GM23338 (cell line): Measurements from ENCODE around the gene SGMS2. TPM values are rescaled to one million over a fixed set of nuclear protein-coding genes. Genes with fewer than 3 reads are reported as not detected.

ENCODE experiments used
- ATAC-seq: fragments of 200-7000 bp; cut with Tn5 transposase; 3 replicates; pipeline ENCODE4 v1.9.1; 2020
- DNase-seq: peaks from one replicate; pipeline ENCODE4 v3.0.0-alpha.2; 2015; ENCODE audit warnings: low spot score
- H2AFZ ChIP-seq: fragments of 200-600 bp; sonication (generic); 2 replicates; pipeline ENCODE4 v1.8.0; 2016; ENCODE audit warnings: antibody characterized with exemption, mild to moderate bottlenecking, moderate library complexity
- H3F3A ChIP-seq: fragments of 200-600 bp; sonication (generic); replicated peaks from 2 replicates; pipeline ENCODE4 v1.8.0; 2017; ENCODE audit warnings: antibody characterized with exemption, mixed run types, low read depth
- H3K27ac ChIP-seq: fragments of 200-600 bp; sonication (generic); 2 replicates; pipeline ENCODE4 v1.6.1; 2016; ENCODE audit warnings: low read depth
- H3K27me3 ChIP-seq: fragments of 200-600 bp; sonication (generic); 2 replicates; pipeline ENCODE4 v1.8.0; 2016; ENCODE audit warnings: mild to moderate bottlenecking, mixed run types, moderate library complexity; ENCODE audit not compliant: insufficient read depth
- H3K36me3 ChIP-seq: fragments of 200-600 bp; sonication (generic); 2 replicates; pipeline ENCODE4 v1.8.0; 2016; ENCODE audit warnings: mild to moderate bottlenecking; ENCODE audit not compliant: insufficient read depth
- H3K4me1 ChIP-seq: fragments of 200-600 bp; sonication (generic); 2 replicates; pipeline ENCODE4 v1.8.0; 2016; ENCODE audit warnings: mild to moderate bottlenecking, moderate library complexity; ENCODE audit not compliant: insufficient read depth
- H3K4me2 ChIP-seq: fragments of 200-600 bp; sonication (generic); 2 replicates; pipeline ENCODE4 v1.7.1; 2017; ENCODE audit warnings: mixed run types
- H3K4me3 ChIP-seq: fragments of 200-600 bp; sonication (generic); 2 replicates; pipeline ENCODE4 v1.6.1; 2016; ENCODE audit warnings: mixed run types
- H3K79me2 ChIP-seq: fragments of 200-600 bp; sonication (generic); replicated peaks from 2 replicates; pipeline ENCODE4 v1.8.0; 2017; ENCODE audit warnings: mild to moderate bottlenecking; ENCODE audit not compliant: insufficient read depth
- H3K9me2 ChIP-seq: fragments of 200-600 bp; sonication (generic); 2 replicates; pipeline ENCODE4 v1.8.0; 2017; ENCODE audit not compliant: insufficient read depth
- H4K20me1 ChIP-seq: fragments of 200-600 bp; sonication (generic); replicated peaks from 2 replicates; pipeline ENCODE4 v1.8.0; 2017; ENCODE audit warnings: mild to moderate bottlenecking; ENCODE audit not compliant: insufficient read depth
- H3K27ac Mint-ChIP-seq: 2 replicates; pipeline ENCODE4 v1.8.0; 2020; ENCODE audit warnings: inconsistent platforms, mild to moderate bottlenecking, moderate library complexity, mixed read lengths
- H3K27me3 Mint-ChIP-seq: 3 replicates; pipeline ENCODE4 v1.8.0; 2022; ENCODE audit warnings: low read depth, mild to moderate bottlenecking, moderate library complexity, mixed read lengths, inconsistent platforms; ENCODE audit not compliant: insufficient read depth, poor library complexity
- H3K36me3 Mint-ChIP-seq: 3 replicates; pipeline ENCODE4 v1.8.0; 2021; ENCODE audit warnings: low read depth, mild to moderate bottlenecking, inconsistent platforms, moderate library complexity, mixed read lengths
- H3K4me1 Mint-ChIP-seq: 3 replicates; pipeline ENCODE4 v1.8.0; 2020; ENCODE audit warnings: mild to moderate bottlenecking, inconsistent platforms, mixed read lengths
- H3K4me3 Mint-ChIP-seq: 3 replicates; pipeline ENCODE4 v1.8.0; 2021; ENCODE audit warnings: moderate library complexity, mild to moderate bottlenecking, inconsistent platforms, mixed read lengths
- H3K9me3 Mint-ChIP-seq: 3 replicates; pipeline ENCODE4 v1.8.0; 2020; ENCODE audit warnings: moderate library complexity, mild to moderate bottlenecking, inconsistent platforms, mixed read lengths
- CREB1 ChIP-seq: fragments of 250-450 bp; sonication (Bioruptor Pico); IDR thresholded peaks from 2 replicates; pipeline ENCODE4 v1.5.0; 2020; ENCODE audit warnings: low read depth, mild to moderate bottlenecking, moderate library complexity
- CTCF ChIP-seq, 2 experiments: fragments of 200-600 bp in 1 of 2; sonication (generic) in 1 of 2; conservative IDR thresholded peaks; 2 replicates each; pipeline versions ENCODE4 v1.5.1 to v1.6.1; 2016 to 2017; ENCODE audit warnings: antibody characterized with exemption in 2 of 2, low read depth in 2 of 2, mild to moderate bottlenecking in 2 of 2, moderate library complexity in 1 of 2
- EZH2 ChIP-seq: fragments of 200-600 bp; sonication (generic); IDR thresholded peaks from one replicate; pipeline ENCODE4 v1.8.0; 2017; ENCODE audit warnings: antibody characterized with exemption, mild to moderate bottlenecking, low read depth; ENCODE audit not compliant: unreplicated experiment
- EZH2phosphoT487 ChIP-seq: fragments of 200-600 bp; sonication (generic); IDR thresholded peaks from one replicate; pipeline ENCODE4 v1.8.1; 2018; ENCODE audit warnings: antibody characterized with exemption; ENCODE audit not compliant: unreplicated experiment
- JUNB ChIP-seq: IDR thresholded peaks from one replicate; pipeline ENCODE4 v1.6.1; 2016; ENCODE audit warnings: antibody characterized with exemption; ENCODE audit not compliant: unreplicated experiment
- NANOG ChIP-seq: IDR thresholded peaks from 2 replicates; pipeline ENCODE4 v1.6.1; 2016; ENCODE audit warnings: antibody characterized with exemption, borderline replicate concordance
- POLR2AphosphoS5 ChIP-seq: IDR thresholded peaks from 2 replicates; pipeline ENCODE4 v1.6.1; 2016; ENCODE audit warnings: antibody characterized with exemption, low read depth
- REST ChIP-seq: IDR thresholded peaks from one replicate; pipeline ENCODE4 v1.6.1; 2018; ENCODE audit warnings: antibody characterized with exemption; ENCODE audit not compliant: unreplicated experiment
- STAT1 ChIP-seq: IDR thresholded peaks from one replicate; pipeline ENCODE4 v1.6.1; 2016; ENCODE audit warnings: antibody characterized with exemption; ENCODE audit not compliant: unreplicated experiment
- ZNF114 ChIP-seq: fragments of 250-450 bp; sonication (Bioruptor Pico); IDR thresholded peaks from 2 replicates; pipeline ENCODE4 v1.5.0; 2020; ENCODE audit warnings: mild to moderate bottlenecking, moderate library complexity
- ZNF331 ChIP-seq: fragments of 250-450 bp; sonication (Bioruptor Pico); IDR thresholded peaks from 2 replicates; pipeline ENCODE4 v1.5.0; 2020; ENCODE audit warnings: low read depth, mild to moderate bottlenecking, moderate library complexity
- polyA plus RNA-seq: library from polyadenylated mRNA; unstranded; fragments of >200 nt; fragmentation: Nextera tagmentation; extraction: Ambion mirVana; gene quantifications from 2 replicates; pipeline ENCODE4 v1.2.1, GENCODE V29; 2016
- total RNA-seq: library from RNA; depleted of rRNA; stranded (reverse); fragments of >200 nt; shearing (Covaris generic); gene quantifications from 2 replicates; pipeline ENCODE4 v1.2.3, GENCODE V29; 2014
- TF ChIP-seq, protein P1 (sequence below): IDR thresholded peaks from 2 replicates; pipeline ENCODE4 v1.6.1; 2016; ENCODE audit warnings: antibody characterized with exemption
- TF ChIP-seq, protein P2 (sequence below): fragments of 250-450 bp; sonication (Bioruptor Pico); IDR thresholded peaks from 2 replicates; pipeline ENCODE4 v1.5.0; 2020; ENCODE audit warnings: mild to moderate bottlenecking, moderate library complexity

Gene SGMS2
- total and polyA plus RNA-seq, 2 experiments from 2014 or later, result 0.35 to 1.1 TPM

DNA sequence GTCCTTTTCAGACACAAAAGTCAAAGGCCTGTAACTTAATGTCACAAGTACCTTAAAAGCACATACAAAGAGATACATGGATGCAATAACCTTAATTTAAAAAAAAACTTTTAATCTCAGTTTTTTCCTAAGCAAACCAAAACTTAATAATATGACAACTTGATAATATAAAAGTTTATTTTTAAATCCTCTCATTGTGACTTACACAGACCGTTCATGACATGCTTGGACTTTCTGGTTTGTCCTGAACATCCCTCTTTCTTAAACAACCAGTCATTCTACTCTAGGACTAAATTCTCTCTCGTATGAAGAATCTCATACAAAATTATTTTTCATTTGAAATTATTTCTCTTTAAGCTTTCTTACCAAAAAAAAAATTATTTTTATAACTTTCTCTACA lies 63.5 kb downstream of the SGMS2 start:
- H3K4me2 ChIP-seq, result no peak overlapping the region
- no peak overlapping the region for H3K27ac Mint-ChIP-seq
- peaks cover 5% of the 10 kb centered on the region for H3K4me1 Mint-ChIP-seq
- no peaks in the 10 kb centered on the region for H3K4me1 ChIP-seq
- H3K9me2 ChIP-seq, result peaks cover 14% of the 10 kb centered on the region
- peaks cover 6% of the 10 kb centered on the region for H3K27me3 Mint-ChIP-seq
- H2AFZ ChIP-seq, result no peak overlapping the region
- TF ChIP-seq REST (no peak), CREB1 (CRISPR knock-in tag) (no peak), POLR2AphosphoS5 (no peak), CTCF (conservative IDR thresholded peaks at IDR 0.05; ENCODE audit: low read depth in 2 of 2) (no peak), ZNF114 (CRISPR knock-in tag) (no peak), JUNB (no peak), EZH2 (no peak), EZH2phosphoT487 (no peak), STAT1 (no peak), ZNF331 (CRISPR knock-in tag) (no peak), NANOG (no peak)
- TF ChIP-seq, protein P1, sequence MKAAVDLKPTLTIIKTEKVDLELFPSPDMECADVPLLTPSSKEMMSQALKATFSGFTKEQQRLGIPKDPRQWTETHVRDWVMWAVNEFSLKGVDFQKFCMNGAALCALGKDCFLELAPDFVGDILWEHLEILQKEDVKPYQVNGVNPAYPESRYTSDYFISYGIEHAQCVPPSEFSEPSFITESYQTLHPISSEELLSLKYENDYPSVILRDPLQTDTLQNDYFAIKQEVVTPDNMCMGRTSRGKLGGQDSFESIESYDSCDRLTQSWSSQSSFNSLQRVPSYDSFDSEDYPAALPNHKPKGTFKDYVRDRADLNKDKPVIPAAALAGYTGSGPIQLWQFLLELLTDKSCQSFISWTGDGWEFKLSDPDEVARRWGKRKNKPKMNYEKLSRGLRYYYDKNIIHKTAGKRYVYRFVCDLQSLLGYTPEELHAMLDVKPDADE, result no peak
- TF ChIP-seq, protein P2, sequence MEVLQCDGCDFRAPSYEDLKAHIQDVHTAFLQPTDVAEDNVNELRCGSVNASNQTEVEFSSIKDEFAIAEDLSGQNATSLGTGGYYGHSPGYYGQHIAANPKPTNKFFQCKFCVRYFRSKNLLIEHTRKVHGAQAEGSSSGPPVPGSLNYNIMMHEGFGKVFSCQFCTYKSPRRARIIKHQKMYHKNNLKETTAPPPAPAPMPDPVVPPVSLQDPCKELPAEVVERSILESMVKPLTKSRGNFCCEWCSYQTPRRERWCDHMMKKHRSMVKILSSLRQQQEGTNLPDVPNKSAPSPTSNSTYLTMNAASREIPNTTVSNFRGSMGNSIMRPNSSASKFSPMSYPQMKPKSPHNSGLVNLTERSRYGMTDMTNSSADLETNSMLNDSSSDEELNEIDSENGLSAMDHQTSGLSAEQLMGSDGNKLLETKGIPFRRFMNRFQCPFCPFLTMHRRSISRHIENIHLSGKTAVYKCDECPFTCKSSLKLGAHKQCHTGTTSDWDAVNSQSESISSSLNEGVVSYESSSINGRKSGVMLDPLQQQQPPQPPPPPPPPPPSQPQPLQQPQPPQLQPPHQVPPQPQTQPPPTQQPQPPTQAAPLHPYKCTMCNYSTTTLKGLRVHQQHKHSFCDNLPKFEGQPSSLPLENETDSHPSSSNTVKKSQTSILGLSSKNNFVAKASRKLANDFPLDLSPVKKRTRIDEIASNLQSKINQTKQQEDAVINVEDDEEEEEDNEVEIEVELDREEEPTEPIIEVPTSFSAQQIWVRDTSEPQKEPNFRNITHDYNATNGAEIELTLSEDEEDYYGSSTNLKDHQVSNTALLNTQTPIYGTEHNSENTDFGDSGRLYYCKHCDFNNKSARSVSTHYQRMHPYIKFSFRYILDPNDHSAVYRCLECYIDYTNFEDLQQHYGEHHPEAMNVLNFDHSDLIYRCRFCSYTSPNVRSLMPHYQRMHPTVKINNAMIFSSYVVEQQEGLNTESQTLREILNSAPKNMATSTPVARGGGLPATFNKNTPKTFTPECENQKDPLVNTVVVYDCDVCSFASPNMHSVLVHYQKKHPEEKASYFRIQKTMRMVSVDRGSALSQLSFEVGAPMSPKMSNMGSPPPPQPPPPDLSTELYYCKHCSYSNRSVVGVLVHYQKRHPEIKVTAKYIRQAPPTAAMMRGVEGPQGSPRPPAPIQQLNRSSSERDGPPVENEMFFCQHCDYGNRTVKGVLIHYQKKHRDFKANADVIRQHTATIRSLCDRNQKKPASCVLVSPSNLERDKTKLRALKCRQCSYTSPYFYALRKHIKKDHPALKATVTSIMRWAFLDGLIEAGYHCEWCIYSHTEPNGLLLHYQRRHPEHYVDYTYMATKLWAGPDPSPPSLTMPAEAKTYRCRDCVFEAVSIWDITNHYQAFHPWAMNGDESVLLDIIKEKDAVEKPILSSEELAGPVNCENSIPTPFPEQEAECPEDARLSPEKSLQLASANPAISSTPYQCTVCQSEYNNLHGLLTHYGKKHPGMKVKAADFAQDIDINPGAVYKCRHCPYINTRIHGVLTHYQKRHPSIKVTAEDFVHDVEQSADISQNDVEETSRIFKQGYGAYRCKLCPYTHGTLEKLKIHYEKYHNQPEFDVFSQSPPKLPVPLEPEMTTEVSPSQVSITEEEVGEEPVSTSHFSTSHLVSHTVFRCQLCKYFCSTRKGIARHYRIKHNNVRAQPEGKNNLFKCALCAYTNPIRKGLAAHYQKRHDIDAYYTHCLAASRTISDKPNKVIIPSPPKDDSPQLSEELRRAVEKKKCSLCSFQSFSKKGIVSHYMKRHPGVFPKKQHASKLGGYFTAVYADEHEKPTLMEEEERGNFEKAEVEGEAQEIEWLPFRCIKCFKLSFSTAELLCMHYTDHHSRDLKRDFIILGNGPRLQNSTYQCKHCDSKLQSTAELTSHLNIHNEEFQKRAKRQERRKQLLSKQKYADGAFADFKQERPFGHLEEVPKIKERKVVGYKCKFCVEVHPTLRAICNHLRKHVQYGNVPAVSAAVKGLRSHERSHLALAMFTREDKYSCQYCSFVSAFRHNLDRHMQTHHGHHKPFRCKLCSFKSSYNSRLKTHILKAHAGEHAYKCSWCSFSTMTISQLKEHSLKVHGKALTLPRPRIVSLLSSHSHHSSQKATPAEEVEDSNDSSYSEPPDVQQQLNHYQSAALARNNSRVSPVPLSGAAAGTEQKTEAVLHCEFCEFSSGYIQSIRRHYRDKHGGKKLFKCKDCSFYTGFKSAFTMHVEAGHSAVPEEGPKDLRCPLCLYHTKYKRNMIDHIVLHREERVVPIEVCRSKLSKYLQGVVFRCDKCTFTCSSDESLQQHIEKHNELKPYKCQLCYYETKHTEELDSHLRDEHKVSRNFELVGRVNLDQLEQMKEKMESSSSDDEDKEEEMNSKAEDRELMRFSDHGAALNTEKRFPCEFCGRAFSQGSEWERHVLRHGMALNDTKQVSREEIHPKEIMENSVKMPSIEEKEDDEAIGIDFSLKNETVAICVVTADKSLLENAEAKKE (CRISPR knock-in tag), result no peak
- H3K27me3 ChIP-seq, result no peaks in the 10 kb centered on the region
- H3K36me3 ChIP-seq, result peaks cover 35% of the 10 kb centered on the region
- no peaks in the 10 kb centered on the region for H3K79me2 ChIP-seq
- ATAC-seq, result no peak
- H4K20me1 ChIP-seq, result no peaks in the 10 kb centered on the region
- peak; percentile 34 for DNase-seq
- no peak overlapping the region for H3K27ac ChIP-seq
- H3K36me3 Mint-ChIP-seq, result peaks cover 76% of the 10 kb centered on the region
- peaks cover 4% of the 10 kb centered on the region; the same call in 1 of the 2 replicates for H3F3A ChIP-seq
- H3K4me3 ChIP-seq, result no peak overlapping the region
- no peak overlapping the region for H3K4me3 Mint-ChIP-seq
- peaks cover 81% of the 10 kb centered on the region for H3K9me3 Mint-ChIP-seq
